ENCODE data around the gene HOXB5. TPM values are rescaled to one million over a fixed set of nuclear protein-coding genes. Genes with fewer than 3 reads are reported as not detected.

HOXB5 gene
- total and polyA plus RNA-seq, 10 of the 15 experiments (the other 5 are each of a cell fraction or from before 2014, with no cell fraction given): not detected

- no peak for TF ChIP-seq NR2C2 (IDR thresholded peaks at IDR 0.05; ENCODE audit: borderline replicate concordance, control insufficient read depth, insufficient read length, low read depth)
- no peak for TF ChIP-seq STAT3 (IDR thresholded peaks at IDR 0.05; ENCODE audit: low read depth, low read length)
- TF ChIP-seq BCL11A (IDR thresholded peaks at IDR 0.05; ENCODE audit: low read depth, low read length): no peak
- no peak for TF ChIP-seq SMAD5 (IDR thresholded peaks at IDR 0.05; ENCODE audit: low read depth)
- TF ChIP-seq ZBTB11 (CRISPR knock-in tag; IDR thresholded peaks at IDR 0.05): no peak
- no peak for TF ChIP-seq PAX8 (IDR thresholded peaks at IDR 0.05)
- ChIA-PET RAD21 (ENCODE audit: unreplicated experiment) (no interaction called here), CTCF (interaction anchor here (0.9 to 1.7 kb wide), 3 partner anchors 16 to 49 kb away, joined by 3 to 4 read pairs (median 3); no protein-coding TSS in a partner anchor), SMC1A (ENCODE audit: uncharacterized antibody, unreplicated experiment) (no interaction called here), POLR2A (no interaction called here)
- Histone ChIP-seq H3K4me1 (ENCODE audit: control insufficient read depth, insufficient read depth, low read length) (peaks cover 17% of the 10 kb centered on the region), H3K9ac (ENCODE audit: control insufficient read depth, insufficient read depth, low read length) (no peak overlapping the region), H3K79me2 (ENCODE audit: control insufficient read depth, insufficient read depth, low read length) (no peaks in the 10 kb centered on the region), H2AFZ (ENCODE audit: control insufficient read depth, low read depth, low read length) (no peak overlapping the region), H4K20me1 (ENCODE audit: control insufficient read depth, insufficient read depth) (no peaks in the 10 kb centered on the region), H3K27me3 (replicated peaks in 1 of 2; ENCODE audit: control insufficient read depth in 2 of 2, insufficient read depth in 2 of 2, low read length in 1 of 2) (peaks cover 24 to 29% of the 10 kb centered on the region in 2 experiments), H3K27ac (ENCODE audit: control insufficient read depth, insufficient read depth) (no peak overlapping the region), H3K36me3 (ENCODE audit: control insufficient read depth in 2 of 2, insufficient read depth in 2 of 2, low read length in 1 of 2) (no peaks in the 10 kb centered on the region; a peak in 1 of 4 replicates), H3K4me3 (no peak overlapping the region), H3K4me2 (ENCODE audit: control insufficient read depth, insufficient read depth) (no peak overlapping the region), H3K9me3 (replicated peaks; ENCODE audit: control insufficient read depth, insufficient read depth, low read length) (no peaks in the 10 kb centered on the region)
- ATAC-seq (no peak), DNase-seq (ENCODE audit: low read depth, low spot score) (no peak), FAIRE-seq (no peak)
- 67% methylated on average over 5 of the region's 5 CpGs for WGBS (ENCODE audit: insufficient coverage, insufficient replicate concordance, low lambda C conversion rate, missing lambda C conversion rate)
- in situ Hi-C loops (cut with MboI): loop anchor here (10.0 kb wide), 1 partner anchor 785 kb away; the partner anchor contains the start of gene SCRN2
- intact Hi-C loops (cut with micrococcal nuclease; ENCODE audit: unreplicated experiment): no loop called here
- no TSS peak for BruUV-seq (replicated peaks)
These were observed 35.8 kb upstream of the HOXB5 start for GRCh38 chr17:48629411-48629759.

Measured in GM12878 (cell line).